ENCODE data around the gene SYCP1.
"Not testable (repeated sequence)": the region's sequence is repeated elsewhere in the genome, so short reads cannot be mapped to it uniquely, and the experiment has no call there.

Gene SYCP1

GRCh38 chr1:114854693-114855320, at the start of gene SYCP1:
Gene SYCP1, plus strand, starts transcription at chr1:114854863. Its CDS starts 602 bp downstream, at chr1:114855465.
- no peak for DNase-seq (ENCODE audit: low read depth in 1 of 2, low spot score in 1 of 2)

DNA sequence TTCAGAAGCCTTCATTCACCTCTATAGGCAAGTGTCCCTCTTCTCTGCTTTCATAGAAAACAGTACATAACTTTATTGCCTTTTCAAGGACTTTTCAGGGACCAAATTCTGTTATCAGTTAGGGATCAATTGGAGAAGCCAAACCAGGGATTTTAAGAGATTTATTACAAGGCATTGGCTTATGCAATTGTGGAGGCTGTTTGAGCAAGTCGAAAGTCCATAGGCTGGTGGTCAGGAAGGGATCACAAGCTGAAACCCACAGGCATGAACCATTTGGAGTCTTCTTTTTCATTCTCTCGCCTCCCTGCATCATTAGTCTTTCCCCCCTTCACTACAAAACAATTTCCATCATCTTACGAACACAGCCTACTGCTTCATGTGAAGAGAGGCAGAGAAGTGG, 34.8 kb upstream of the SYCP1 start:
- no peak for DNase-seq (ENCODE audit: low read depth in 1 of 2, low spot score in 1 of 2)

DNA sequence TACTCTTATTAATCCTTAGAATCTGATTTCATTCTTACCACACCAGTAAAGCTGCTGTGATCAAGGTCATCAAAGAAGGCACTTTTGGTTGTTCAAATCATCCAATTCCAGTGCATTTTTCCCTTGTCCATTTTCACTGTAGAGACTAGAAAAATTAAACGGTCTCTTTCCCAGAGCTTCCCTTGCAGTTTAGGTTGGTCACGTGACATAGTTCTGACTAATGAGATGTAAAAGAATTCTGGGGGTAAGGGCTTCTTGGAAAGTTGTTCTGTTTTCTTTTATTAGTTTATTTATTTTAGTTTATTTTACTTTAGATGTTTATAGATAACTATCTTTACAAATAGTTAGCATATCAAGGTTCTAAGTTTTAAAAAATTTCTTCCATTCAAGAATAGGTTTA, 34.3 kb upstream of the SYCP1 start:
- no peak for DNase-seq (ENCODE audit: low read depth in 1 of 2, low spot score in 1 of 2)

DNA sequence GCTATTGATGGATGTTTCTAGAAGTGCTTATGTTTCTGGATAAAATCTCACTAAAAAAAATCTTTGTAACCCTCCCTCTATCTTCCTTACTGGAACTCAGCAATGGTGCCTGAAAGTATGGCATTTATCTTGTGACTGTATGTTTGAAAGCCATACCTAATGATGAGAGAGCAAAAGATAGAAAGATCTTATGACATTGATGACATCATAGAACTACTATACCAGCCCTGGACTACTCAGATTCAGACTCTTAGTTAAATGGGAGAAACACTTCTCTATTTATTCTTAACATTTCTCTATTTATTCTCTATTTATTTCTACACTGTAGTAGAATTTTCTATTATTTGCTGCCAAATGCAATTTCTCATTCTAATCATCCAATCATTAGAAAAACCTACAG, 32.7 kb upstream of the SYCP1 start:
- DNase-seq (ENCODE audit: low read depth in 1 of 2, low spot score in 1 of 2) = no peak

GRCh38 chr1:114828251-114828650, 26.4 kb upstream of the SYCP1 start:
- no peak for DNase-seq (ENCODE audit: low read depth in 1 of 2, low spot score in 1 of 2)

- DNase-seq (ENCODE audit: low read depth in 1 of 2, low spot score in 1 of 2) = not testable (repeated sequence)
Measured at GRCh38 chr1:114830075-114830474, 24.6 kb upstream of the SYCP1 start.

DNA sequence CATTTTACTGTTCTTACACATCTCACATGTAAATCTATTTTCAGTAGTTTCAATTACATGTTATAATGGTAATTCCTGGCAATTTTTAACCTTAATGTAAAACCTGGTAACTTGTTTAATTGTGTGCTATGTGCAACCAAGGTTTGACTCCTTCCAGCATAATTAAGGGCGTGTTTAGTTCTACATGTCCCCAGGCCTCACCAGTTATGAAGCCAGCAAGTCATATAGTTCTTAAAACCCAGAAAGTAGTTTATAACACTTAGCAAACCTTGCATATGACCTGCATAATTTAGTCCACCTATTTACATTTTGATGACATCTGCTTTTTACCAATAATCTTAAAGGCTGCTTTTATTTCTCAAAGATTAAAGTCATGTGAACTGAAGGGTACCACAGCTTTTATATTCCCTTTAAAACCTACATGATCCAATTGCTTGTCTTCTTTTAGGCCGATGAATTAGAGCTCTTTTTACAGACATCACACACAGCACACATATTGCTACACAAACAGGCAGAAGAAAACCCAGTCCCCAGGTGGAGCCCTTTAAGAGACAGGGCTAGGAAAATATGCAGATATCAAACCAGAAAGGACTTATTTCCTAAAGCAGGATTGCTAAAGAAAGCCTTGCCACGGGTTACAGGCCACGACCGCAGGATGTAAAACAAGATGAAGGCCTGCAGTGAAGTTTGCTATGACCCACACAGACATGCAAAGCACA, 23.2 kb upstream of the SYCP1 start:
- DNase-seq (ENCODE audit: low read depth in 1 of 2, low spot score in 1 of 2) = no peak

DNA sequence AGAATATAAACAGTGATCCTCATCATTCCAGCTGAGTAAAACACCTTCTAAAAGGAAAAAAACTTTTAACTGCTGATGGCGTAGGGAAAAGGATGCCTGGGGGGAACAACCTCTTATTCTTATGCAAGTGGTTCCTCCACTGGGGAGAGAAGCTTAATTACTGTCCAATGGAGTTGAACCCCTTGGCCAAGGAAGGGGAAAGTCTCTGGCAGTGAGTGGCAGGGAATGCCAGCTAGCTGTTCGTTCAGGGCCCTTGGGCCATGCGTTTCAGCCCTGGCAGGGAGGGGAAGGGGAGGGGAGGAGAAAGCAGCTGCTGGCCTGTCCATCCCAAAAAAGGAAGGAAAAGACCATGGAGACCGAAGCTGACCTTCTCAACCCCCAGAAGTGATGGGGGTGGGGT, 22.6 kb upstream of the SYCP1 start:
- DNase-seq (ENCODE audit: low read depth in 1 of 2, low spot score in 1 of 2) = no peak

- no peak for DNase-seq (ENCODE audit: low read depth in 1 of 2, low spot score in 1 of 2)
Measured at GRCh38 chr1:114833421-114833820, 21.2 kb upstream of the SYCP1 start.

DNA sequence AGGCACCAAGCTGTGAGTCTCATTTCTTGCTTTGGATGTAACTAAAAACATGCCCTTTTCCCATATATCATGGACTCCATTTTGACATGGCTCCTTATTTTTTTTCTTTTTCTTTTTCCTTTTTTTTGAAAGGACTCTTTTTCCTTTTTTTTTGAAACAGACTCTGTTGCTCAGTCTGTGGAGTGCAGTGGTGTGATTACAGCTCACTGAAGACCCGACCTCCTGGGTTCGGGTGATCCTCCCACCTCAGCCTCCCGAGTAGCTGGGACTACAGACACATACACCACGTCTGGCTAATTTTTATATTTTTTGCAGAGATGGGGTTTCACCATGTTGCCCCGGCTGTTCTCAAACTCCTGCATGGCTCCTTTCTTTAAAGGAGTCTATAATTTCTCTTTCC, 10.4 kb upstream of the SYCP1 start:
- DNase-seq (ENCODE audit: low read depth in 1 of 2, low spot score in 1 of 2) = no peak

DNA sequence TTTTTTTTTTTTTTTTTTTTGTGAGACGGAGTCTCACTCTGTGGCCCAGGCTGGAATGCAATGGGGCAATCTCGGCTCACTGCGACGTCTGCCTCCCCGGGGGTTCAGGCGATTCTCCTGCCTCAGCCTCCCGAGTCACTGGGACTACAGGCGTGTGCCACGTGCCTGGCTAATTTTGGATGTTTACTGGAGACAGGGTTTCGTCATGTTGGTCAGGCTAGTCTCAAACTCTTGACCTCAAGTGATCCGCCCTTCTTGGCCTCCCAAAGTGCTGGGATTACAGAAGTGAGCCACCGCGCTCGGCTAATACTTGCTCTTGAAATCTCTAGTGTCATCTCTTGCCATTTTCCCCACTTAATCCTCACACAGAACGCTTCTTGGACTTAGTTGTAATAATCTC, 1.1 kb upstream of the SYCP1 start:
- no peak for DNase-seq (ENCODE audit: low read depth in 1 of 2, low spot score in 1 of 2)

DNA sequence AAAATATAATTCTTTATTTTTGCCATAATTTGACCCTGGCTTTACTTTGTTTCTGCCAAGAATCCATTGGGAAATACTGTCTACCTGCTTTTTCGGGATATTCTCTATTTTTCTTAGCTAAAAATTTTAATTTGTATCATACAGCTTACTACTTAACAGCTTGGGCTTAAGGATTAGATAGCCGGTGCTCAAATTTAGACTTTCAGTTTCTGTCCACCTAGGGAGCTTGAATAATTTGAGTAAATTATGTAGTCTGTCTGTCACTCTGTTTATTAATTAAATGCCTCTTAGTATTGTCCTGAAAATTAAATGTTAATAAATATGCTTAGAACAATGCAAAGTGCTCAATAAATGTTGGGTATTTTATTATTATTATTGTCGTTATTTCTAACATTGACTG, 6.7 kb downstream of the SYCP1 start:
- DNase-seq (ENCODE audit: low read depth in 1 of 2, low spot score in 1 of 2) = no peak

DNA sequence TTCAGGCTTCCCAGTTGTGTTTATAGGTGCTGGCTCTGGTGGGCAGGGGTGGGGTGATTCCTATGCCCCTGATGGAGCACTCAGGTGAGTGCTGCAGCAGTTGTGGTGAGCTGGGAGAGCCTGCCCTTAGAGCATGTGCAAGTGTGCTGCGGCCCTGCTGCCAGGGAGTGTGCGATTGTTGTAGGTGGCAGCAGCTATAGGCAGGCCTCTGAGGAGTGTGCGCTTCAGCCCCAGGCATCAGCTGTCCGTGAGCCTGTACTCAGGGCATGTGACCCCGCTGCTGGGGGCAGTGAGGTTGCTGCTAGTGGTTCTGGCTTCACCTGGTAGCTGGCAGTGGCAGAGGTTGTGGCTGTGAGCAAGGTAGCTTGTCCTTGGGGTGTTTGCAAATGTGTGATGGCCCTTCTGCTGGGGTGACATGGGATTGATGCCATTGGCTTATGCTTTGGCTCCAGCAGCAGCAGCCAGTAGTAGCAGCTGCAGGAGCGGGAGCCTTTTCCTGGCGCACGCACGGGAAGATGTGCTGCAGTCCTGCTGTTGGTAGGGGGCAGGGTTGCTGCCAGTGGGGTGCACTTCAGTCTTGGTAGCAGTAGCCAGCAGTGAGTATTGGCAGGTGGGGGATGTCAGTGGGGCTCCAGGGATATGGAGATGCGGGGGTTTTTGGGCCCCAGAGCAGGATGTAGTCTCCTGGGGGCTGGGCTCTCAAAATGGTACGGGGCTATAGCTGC, 37.7 kb downstream of the SYCP1 start:
- DNase-seq (ENCODE audit: low read depth in 1 of 2, low spot score in 1 of 2) = no peak

GRCh38 chr1:114896795-114897194, 42.1 kb downstream of the SYCP1 start:
- DNase-seq (ENCODE audit: low read depth in 1 of 2, low spot score in 1 of 2) = no peak

DNA sequence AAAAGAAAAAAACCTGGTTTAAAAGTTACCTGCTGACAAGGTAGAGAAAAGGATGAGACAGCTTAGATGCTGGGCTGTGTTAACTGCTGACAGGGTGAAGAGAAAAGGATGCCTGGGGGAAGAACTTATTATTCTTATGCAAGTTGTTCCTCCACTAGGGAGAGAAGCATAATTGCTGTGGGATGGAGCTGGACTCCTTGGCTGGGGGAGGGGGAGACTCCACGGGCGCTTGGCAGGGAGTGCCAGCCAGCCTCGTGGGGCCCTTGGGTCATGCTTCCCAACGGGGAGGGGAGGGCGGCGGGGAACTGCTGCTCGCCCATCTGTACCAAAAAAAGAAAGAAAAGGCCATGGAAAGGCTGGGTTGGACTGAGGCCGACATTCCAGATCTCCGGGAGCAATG, 47.2 kb downstream of the SYCP1 start:
- no peak for DNase-seq (ENCODE audit: low read depth in 1 of 2, low spot score in 1 of 2)

DNA sequence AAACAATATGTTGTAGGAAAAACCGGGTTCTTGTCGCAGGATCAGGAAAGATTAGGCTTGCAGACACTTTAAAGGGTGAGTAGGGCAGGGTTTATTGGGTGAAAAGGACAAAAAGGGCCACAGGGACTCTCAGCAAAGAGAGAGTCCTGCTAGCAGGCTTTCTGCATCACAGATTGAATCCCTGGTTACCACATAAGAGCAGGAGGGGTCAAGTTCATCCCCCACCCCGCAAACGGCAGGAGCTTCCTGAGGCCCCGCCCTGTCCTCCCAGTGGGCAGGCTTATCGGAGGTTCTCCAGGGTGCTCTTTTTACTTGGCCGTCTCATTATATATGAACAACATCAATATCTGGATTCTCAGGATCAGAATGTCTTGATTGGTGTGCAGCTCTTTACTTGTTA, 47.7 kb downstream of the SYCP1 start:
- DNase-seq (ENCODE audit: low read depth in 1 of 2, low spot score in 1 of 2) = no peak

- DNase-seq (ENCODE audit: low read depth in 1 of 2, low spot score in 1 of 2) = no peak
Measured at GRCh38 chr1:114903480-114903879, 48.8 kb downstream of the SYCP1 start.

GRCh38 chr1:114915720-114916119, 61.1 kb downstream of the SYCP1 start:
- DNase-seq (ENCODE audit: low read depth in 1 of 2, low spot score in 1 of 2) = not testable (repeated sequence)

GRCh38 chr1:114926607-114927006, 71.9 kb downstream of the SYCP1 start:
- DNase-seq (ENCODE audit: low read depth in 1 of 2, low spot score in 1 of 2) = no peak

- DNase-seq (ENCODE audit: low read depth in 1 of 2, low spot score in 1 of 2) = no peak
Measured at GRCh38 chr1:114927401-114927800, 72.7 kb downstream of the SYCP1 start.

DNA sequence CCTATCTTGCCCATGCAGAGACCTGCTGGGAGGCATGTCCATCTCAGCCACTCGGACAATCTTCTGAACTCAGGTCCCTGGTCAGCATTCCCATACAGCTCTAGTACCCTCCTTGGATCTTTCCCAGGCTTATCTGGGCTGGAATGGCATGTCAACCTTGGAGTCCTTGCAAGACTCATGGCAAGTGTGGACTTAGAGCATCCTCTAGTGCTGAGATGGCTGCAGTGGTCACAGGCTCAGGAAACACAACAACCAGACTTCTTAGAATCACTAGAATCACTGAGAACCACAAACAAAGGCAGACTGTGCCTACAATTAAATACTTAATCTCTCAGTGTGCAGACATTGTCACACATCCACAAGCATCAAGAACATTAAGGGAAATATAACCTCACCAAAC, 101.9 kb downstream of the SYCP1 start:
- DNase-seq (ENCODE audit: low read depth in 1 of 2, low spot score in 1 of 2) = no peak

DNA sequence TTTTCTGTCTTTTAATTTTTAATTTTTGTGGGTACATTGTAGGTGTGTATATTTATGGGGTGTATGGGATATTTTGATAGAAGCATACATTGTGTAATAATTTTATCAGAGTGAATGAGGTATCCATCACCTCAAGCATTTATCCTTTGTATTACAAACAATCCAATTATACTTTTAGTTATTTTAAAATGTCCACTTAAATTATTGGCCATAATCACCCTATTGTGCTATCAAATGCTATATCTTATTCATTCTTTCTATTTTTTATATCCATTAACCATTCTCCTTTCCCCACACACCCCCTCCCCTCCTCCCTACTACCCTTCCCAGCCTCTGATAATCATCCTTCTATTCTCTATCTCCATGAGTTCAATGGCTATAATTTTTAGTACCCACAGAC, 104.8 kb downstream of the SYCP1 start:
- DNase-seq (ENCODE audit: low read depth in 1 of 2, low spot score in 1 of 2) = no peak

All from activated CD4-positive, alpha-beta T cell treated with anti-CD3 and anti-CD28 coated beads, Interleukin-2, amount 50 U/mL, for 24 hours (primary cell).